Small intestine (tissue), 7 donors: ENCODE results near the gene TRIM54. TPM values are rescaled to one million over a fixed set of nuclear protein-coding genes. Genes with fewer than 3 reads are reported as not detected.
A peak's percentile ranks its signal among the peaks of the same experiment; 100 is the strongest.
"Not testable (repeated sequence)": the region's sequence is repeated elsewhere in the genome, so short reads cannot be mapped to it uniquely, and the experiment has no call there.

Source experiments
- DNase-seq, 2 donors: peaks; one replicate each; pipeline versions ENCODE4 v3.0.0 to v3.0.0-alpha.2; 2013
- FAIRE-seq: peaks from 2 replicates; lab custom pipeline; 2012; peaks lifted over from hg19 to GRCh38; lab: Jason Lieb, UNC
- H3K27ac ChIP-seq, 3 donors: one replicate each; pipeline ENCODE4 v1.5.1; 2013; ENCODE audit warnings: low read length in 2 of 3, mild to moderate bottlenecking in 2 of 3, control low read depth in 1 of 3, inconsistent platforms in 1 of 3, low read depth in 1 of 3, moderate library complexity in 1 of 3
- H3K27me3 ChIP-seq, 3 donors: one replicate each; pipeline ENCODE4 v1.6.1; 2013; ENCODE audit warnings: low read length in 3 of 3, inconsistent platforms in 1 of 3; ENCODE audit not compliant: control insufficient read depth in 3 of 3, insufficient read depth in 3 of 3
- H3K36me3 ChIP-seq, 3 donors: one replicate each; pipeline ENCODE4 v1.6.1; 2013; ENCODE audit warnings: low read length in 3 of 3, inconsistent platforms in 1 of 3, low read depth in 1 of 3, mild to moderate bottlenecking in 1 of 3, moderate library complexity in 1 of 3; ENCODE audit not compliant: control insufficient read depth in 3 of 3, insufficient read depth in 2 of 3
- H3K4me1 ChIP-seq, 3 donors: one replicate each; pipeline ENCODE4 v1.6.1; 2013; ENCODE audit warnings: low read length in 2 of 3, inconsistent platforms in 1 of 3, low read depth in 1 of 3, mild to moderate bottlenecking in 1 of 3, moderate library complexity in 1 of 3; ENCODE audit not compliant: control insufficient read depth in 3 of 3, insufficient read depth in 2 of 3
- H3K4me3 ChIP-seq, 3 donors: one replicate each; pipeline ENCODE4 v1.5.1; 2013; ENCODE audit warnings: low read length in 3 of 3, control low read depth in 1 of 3, inconsistent platforms in 1 of 3, low read depth in 1 of 3, mild to moderate bottlenecking in 1 of 3, moderate library complexity in 1 of 3
- H3K9me3 ChIP-seq, 2 donors: one replicate each; pipeline ENCODE4 v1.6.1; 2013; ENCODE audit warnings: low read depth in 1 of 2, low read length in 1 of 2; ENCODE audit not compliant: control insufficient read depth in 2 of 2, insufficient read depth in 1 of 2
- WGBS, 3 donors: extraction: QIAGEN DNeasy Blood & Tissue Kit; methylation state at CpG; one replicate each; pipeline ENCODE4 v1.1.7; 2013; 5-methylcytosine and 5-hydroxymethylcytosine counted together
- polyA plus RNA-seq, 4 donors: library from polyadenylated mRNA; stranded (reverse) in 3 of 4; unstranded in 1 of 4; fragments of 200-250 nt in 3 of 4; fragments of 120-200 nt in 1 of 4; gene quantifications; one replicate each; pipeline versions ENCODE4 v1.2.1 to v1.2.3, GENCODE V29; 2013
- donor health status: healthy with polysubstance abuse.
- donor health status: control.
- donor health status: control.
- donor health status: Bipolar disorder and iron deficiency.
- donor health status: healthy.

Gene TRIM54
- polyA plus RNA-seq, 4 donors = 0.31 to 5.4 (median 1.9) TPM

- Histone ChIP-seq H3K27ac (no peak overlapping the region), H3K27me3 (no peaks in the 10 kb centered on the region), H3K9me3 (no peaks in the 10 kb centered on the region), H3K36me3 (peaks cover 0 to 36% (median 0%) of the 10 kb centered on the region in 3 donors), H3K4me3 (no peak overlapping the region), H3K4me1 (peaks cover 0 to 16% (median 3%) of the 10 kb centered on the region in 3 donors)
- FAIRE-seq (no peak), DNase-seq (no peak)
- 69 to 79% (median 78%) methylated on average over 12 of the region's 12 CpGs for WGBS, 3 donors
Observed at GRCh38 chr2:27316655-27317412, 34.6 kb downstream of the TRIM54 start.

GRCh38 chr2:27319839-27320238, 37.6 kb downstream of the TRIM54 start:
- Histone ChIP-seq H3K36me3 (peaks cover 0 to 27% (median 0%) of the 10 kb centered on the region in 3 donors), H3K4me1 (peaks cover 3 to 22% (median 12%) of the 10 kb centered on the region in 3 donors)
- FAIRE-seq, H3K27me3 ChIP-seq, H3K9me3 ChIP-seq, DNase-seq, H3K27ac ChIP-seq, H3K4me3 ChIP-seq: not testable (repeated sequence)
- 94 to 96% (median 96%) methylated on average over 15 of the region's 15 CpGs for WGBS, 3 donors

- Histone ChIP-seq H3K4me3 (peak overlapping the region in 1 of 3 donors; percentile 90), H3K9me3 (no peaks in the 10 kb centered on the region), H3K4me1 (peaks cover 3 to 22% (median 12%) of the 10 kb centered on the region in 3 donors), H3K27ac (peak overlapping the region in 1 of 3 donors; percentile 91), H3K27me3 (no peaks in the 10 kb centered on the region), H3K36me3 (peaks cover 0 to 21% (median 2%) of the 10 kb centered on the region in 3 donors)
- DNase-seq (peak; percentile 86 to 87), FAIRE-seq (no peak)
- 45 to 59% (median 58%) methylated on average over 8 of the region's 8 CpGs for WGBS, 3 donors
Observed at GRCh38 chr2:27320958-27321543, 38.8 kb downstream of the TRIM54 start.

GRCh38 chr2:27322301-27322765, 40.1 kb downstream of the TRIM54 start:
- H3K27ac ChIP-seq = peak overlapping the region in 2 of 3 donors; percentile 91 to 94
- no peak for FAIRE-seq
- peaks cover 3 to 22% (median 12%) of the 10 kb centered on the region in 3 donors for H3K4me1 ChIP-seq
- WGBS, 3 donors = 1% methylated on average over 10 of the region's 10 CpGs
- peak in 1 of 2 donors; percentile 56 for DNase-seq
- H3K9me3 ChIP-seq = no peaks in the 10 kb centered on the region
- H3K36me3 ChIP-seq = peaks cover 5 to 20% (median 10%) of the 10 kb centered on the region in 3 donors
- H3K27me3 ChIP-seq = no peaks in the 10 kb centered on the region
- H3K4me3 ChIP-seq = peak overlapping the region; percentile 75 to 90 (median 84)

GRCh38 chr2:27322766-27323595, 40.8 kb downstream of the TRIM54 start, which contains the start of gene MPV17:
TSS of gene MPV17 (minus strand) at chr2:27323097. CDS start at chr2:27322517, 580 bp downstream.
- H3K27ac ChIP-seq = peak within 1 kb of the TSS; percentile 86 to 94 (median 91)
- whole genome bisulfite sequencing, 3 donors = 0 to 1% (median 0%) methylated on average over 39 of the region's 39 CpGs
- H3K36me3 ChIP-seq = peaks cover 5 to 21% (median 10%) of the 10 kb centered on the region in 3 donors
- H3K4me3 ChIP-seq = peak within 1 kb of the TSS; percentile 75 to 90 (median 84)
- H3K9me3 ChIP-seq = no peaks in the 10 kb centered on the region
- H3K27me3 ChIP-seq = no peaks in the 10 kb centered on the region
- DNase-seq = peak; percentile 96
- no peak for FAIRE-seq
- peaks cover 3 to 22% (median 12%) of the 10 kb centered on the region in 3 donors for H3K4me1 ChIP-seq

- DNase-seq (peak; percentile 18 to 50), FAIRE-seq (no peak)
Observed at GRCh38 chr2:27323596-27324285, 41.5 kb downstream of the TRIM54 start.

GRCh38 chr2:27324720-27325119, 42.5 kb downstream of the TRIM54 start:
- no peak overlapping the region for H3K27ac ChIP-seq
- FAIRE-seq (no peak), DNase-seq (no peak)
- peaks cover 3 to 22% (median 12%) of the 10 kb centered on the region in 3 donors for H3K4me1 ChIP-seq
- no peaks in the 10 kb centered on the region for H3K9me3 ChIP-seq
- no peaks in the 10 kb centered on the region for H3K27me3 ChIP-seq
- H3K4me3 ChIP-seq = no peak overlapping the region
- peaks cover 5 to 32% (median 18%) of the 10 kb centered on the region in 3 donors for H3K36me3 ChIP-seq
- WGBS, 3 donors = 94 to 97% (median 96%) methylated on average over 5 of the region's 5 CpGs

More at GRCh38 chr2:27323596-27324285, 41.5 kb downstream of the TRIM54 start:
- H3K27ac ChIP-seq = peak overlapping the region; percentile 86 to 94 (median 91)
- no peaks in the 10 kb centered on the region for H3K9me3 ChIP-seq
- peak overlapping the region; percentile 75 to 90 (median 84) for H3K4me3 ChIP-seq
- no peaks in the 10 kb centered on the region for H3K27me3 ChIP-seq
- 8 to 17% (median 14%) methylated on average over 5 of the region's 5 CpGs for WGBS, 3 donors
- peaks cover 3 to 22% (median 12%) of the 10 kb centered on the region in 3 donors for H3K4me1 ChIP-seq
- H3K36me3 ChIP-seq = peaks cover 5 to 25% (median 13%) of the 10 kb centered on the region in 3 donors
